GM19397 (cell line): ENCODE measurements around the gene CACNG5.

Source experiments
- ATAC-seq: cut with Tn5 transposase; IDR thresholded peaks from one replicate; pipeline ENCODE4 v1.9.1; 2021; ENCODE audit warnings: mild to moderate bottlenecking, moderate library complexity; ENCODE audit not compliant: unreplicated experiment

Gene CACNG5

DNA sequence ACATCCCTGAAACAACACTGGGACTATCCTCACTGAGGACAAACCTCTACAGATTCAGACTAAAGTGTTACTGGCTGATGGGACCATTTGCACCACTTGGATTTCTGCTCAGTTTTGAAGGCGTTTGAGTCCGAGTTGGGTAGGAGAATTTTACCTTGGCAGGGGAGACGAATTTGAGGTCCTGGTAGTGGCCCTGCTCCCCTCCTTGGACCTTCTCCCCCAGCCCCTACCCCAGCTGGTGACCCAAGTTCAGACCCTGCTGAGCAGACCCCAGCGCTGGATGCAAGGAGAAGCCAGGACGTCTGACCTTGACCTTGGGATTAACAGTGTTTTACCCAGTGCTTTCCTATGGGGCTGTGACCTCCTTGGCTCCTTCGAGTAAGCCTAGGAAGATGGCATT lies 13.6 kb downstream of the CACNG5 start:
- no peak for ATAC-seq

DNA sequence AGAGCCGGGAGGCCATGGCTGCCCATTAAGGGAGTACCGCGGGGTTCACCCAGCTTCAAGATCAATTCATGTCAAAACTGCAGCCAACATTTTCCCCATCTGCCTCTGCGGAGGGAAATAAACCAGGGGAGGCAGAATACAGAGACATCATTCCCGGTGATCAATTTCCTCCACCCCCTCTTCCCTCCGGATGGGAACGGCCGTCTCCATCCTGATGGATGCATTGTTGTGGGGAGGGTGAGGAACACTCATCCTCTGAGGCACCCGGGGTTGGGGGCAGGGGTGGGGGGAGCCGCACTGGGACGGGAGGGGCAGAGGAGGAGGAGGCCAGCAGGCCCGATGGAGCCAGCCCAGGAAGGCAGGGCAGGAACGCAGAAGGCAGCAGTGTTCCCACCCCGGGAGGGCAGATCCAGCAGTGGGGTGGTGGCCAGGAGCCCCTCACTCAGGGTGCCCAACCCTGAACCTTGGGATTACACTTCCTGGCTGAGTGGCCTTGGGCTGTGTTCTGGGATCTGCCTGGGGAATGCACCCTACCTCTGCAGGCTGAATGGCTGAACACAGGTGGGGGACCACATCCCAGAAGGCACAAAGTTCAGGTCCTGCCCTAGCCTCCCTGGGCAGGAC lies 14.2 kb downstream of the CACNG5 start:
- no peak for ATAC-seq

DNA sequence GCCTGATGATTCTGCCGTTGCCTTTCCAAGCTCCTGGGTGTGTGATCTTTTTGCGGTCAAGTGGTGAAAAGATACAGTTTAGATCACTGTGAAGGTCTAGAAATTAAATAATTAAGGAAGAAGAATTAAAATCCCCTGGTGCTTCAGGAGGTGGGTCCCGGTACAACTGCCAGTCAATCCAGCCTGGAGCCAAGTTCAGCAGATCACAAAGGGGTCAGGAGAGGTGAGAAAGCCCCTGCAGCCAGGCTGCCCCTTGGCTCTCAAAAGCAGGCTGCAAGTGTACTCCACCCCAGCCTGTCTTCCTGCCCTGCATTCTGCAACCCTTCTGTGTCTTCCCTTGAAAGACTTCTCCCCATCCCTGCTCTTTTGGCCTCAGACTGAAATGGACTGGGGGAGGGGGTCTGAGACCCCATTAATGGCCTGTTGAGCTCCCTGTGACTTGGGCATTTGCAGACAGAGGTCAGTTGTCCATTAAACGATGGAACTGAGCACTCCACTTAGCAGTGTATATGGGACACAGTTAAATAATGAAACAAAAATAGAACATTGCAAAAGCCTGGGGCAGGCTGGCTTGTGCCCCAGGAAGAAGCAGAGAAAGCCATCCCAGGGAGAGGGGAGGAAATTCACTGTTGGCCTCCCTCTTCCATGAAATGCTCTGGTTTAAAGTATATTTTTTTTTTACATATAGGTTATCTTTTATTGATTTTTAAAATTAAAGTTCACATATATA lies 15.1 kb downstream of the CACNG5 start:
- no peak for ATAC-seq

DNA sequence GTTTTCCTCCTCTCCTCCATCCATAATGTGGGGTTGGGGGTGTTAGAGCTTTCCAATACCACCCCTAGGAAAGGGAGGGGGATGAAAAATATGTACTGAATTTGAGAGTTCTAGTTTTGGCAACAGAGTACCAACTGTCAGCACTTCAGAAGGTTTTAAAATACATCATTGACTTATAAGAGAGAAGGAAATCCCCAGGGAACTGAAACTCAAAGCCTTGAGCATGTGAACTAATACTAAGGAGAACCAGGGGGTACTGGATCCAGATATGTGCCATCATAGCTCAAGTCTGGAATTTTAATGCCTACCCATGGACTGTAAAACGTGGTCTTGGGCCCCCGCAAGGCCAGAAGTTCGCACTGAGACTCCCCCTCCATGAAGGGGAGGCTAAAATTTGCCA lies 15.8 kb downstream of the CACNG5 start:
- ATAC-seq = no peak

DNA sequence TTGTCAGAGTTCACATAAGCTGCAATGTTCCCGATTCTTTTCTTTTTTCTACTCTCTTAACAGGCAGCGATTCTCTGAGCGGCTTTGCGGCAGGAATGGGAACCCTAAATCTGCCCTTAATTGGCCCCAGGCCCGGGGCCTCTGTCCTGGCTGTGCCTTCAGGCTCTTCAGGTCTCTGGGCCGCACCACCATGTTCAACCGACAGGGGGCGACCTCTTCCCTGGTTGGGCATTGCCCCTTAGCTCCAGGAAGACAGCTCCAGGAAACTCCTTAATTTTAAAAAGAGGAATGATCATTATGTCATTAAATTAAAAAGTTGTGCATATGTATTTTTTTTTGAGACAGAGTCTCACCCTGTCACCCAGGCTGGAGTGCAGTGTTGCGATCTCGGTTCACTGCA lies 20.3 kb downstream of the CACNG5 start:
- no peak for ATAC-seq

DNA sequence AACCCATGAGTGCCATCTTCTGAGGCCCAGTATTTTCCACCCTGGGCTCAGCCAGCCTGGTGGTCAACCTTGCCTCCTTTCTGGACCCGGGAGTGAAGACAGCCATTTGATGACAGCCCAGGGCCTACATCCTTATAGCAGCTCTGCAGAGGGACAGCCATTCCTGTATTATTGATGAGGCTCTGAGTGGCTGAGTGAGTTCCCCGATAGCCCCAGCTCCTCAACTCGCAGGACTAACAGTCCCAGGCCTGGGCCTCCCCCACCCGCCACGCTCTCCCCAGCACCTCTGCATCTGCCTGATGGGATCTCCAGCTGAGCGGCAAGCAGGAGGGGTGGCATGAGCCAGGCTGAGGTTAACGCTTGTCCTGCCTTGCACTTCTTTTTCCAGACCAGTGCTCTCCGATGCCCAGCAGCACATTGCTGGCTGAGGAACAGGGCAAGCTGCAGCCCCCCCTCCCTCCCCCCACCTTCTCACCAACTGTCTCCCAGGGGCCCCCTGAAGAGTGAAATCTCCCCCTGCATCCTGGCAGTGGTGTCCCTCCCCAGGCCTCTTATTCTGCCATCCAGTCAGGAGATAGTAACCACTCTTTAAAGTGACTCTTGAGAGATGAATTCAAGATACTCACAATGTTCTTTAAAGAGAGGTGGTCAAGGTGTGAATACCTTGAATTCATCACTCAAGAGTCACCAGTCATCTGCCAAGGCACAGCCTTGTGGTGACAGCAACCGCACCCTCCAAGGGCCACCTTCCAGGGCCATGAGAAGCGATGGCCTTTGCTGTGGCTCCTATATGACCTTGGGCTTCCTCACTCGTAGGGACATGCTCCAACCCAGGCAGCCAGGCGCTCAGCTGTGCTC lies 23.5 kb downstream of the CACNG5 start:
- ATAC-seq = no peak

DNA sequence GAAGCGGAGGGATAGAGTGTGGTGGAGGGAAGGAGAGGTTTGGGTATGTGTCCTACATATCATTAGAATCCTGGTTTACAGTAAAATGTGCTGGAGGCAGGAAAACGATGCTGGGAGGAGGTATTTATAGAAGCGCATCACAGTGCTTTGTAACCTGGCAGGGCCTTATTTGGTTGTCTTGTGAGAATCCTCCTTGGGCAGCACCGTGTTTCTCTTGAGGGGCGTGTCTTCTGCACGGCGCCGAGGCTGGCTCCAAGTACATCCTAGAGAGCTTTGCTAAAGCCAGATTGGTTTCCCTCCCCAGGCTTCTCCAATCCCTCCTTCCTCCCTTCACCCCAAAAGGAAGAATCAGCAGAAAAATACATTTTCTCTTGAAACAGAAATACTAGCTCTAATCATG lies 24.4 kb downstream of the CACNG5 start:
- ATAC-seq = no peak

DNA sequence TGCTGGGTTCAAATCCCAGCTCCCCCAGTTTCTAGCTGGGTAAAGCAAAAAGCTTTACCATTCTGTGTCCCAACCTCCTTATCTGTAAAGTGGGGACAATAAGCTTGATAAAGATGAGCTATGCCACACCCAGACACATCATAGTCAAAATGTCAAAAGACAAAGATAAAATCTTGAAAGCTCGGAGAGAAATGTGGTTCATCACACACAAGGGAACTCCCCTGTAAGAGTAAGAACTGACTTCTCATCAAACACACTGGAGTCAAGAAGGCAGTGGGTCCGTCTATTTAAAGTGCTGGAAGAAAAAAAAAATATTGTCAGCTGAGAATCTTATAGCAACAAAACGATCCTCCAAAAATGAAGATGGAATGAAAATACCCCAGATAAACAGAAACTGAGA lies 25.3 kb downstream of the CACNG5 start:
- ATAC-seq = no peak

DNA sequence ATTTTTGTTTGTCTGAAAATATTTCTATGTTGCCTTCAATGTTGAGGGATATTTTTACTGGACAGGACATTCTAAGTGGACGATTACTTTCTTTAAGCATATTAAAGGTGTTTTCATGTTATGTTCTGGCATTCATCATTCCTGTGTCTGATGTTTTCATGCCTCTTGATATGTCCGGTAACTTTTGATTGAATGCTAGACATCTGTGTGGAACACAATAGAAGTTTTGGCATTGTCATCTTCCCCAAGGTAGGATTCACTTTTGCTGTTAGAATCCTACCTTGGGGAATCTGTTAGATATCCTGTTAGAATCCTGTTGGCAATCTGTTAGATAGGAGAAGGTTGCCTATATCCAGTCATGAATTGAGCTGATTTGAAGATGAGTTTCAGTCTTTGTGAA lies 28.9 kb downstream of the CACNG5 start:
- no peak for ATAC-seq

DNA sequence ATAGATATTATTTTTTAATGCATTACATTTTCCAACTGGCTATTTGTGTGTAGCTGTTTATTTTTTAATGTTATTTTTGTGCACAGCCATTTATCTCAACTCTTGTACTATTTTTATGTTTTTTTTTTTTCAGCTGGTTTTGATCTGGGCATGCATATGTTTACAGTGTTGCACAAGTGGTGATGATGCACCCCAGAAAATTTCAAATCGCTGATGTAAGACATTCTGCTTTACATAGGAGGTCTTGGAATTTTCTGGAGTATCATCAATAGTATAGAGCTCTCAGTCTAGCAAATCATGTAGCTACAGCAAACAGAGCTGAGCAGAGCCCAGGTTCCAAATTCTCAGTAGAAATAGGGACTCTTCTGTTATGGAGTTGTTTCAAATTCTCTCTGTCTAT lies 30.2 kb downstream of the CACNG5 start:
- no peak for ATAC-seq

DNA sequence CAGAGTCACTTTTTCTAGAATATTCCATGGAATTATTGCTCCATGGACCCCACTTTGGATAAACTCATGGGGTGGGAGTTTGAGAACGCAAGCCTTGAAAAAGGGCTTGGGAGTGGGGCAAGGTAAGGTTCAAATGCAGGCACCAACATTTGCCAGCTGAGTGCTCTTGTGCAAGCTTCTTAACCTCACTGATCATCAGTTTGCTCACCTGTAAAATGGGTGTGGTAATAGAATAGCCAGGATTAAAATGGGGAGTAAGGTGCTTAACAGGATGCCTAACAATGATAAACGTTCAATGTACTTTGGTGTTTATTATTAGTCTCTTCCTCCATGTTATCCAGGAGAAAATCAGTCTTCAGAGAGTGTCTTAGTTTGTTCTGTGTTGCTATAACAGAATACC lies 39.0 kb downstream of the CACNG5 start:
- no peak for ATAC-seq

DNA sequence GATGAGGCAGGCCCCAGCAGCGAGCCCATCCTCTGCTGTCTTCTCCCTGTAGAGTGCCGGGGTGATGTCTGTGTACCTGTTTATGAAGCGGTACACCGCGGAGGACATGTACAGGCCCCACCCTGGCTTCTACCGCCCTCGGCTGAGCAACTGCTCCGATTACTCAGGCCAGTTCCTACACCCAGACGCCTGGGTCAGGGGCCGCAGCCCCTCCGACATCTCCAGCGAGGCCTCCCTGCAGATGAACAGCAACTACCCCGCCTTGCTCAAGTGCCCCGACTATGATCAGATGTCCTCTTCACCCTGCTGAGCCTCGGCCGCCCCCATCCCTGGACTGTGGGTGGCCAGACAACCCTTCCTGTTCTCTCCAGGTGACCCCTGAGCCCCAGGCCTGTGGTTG lies 50.0 kb downstream of the CACNG5 start:
- no peak for ATAC-seq

DNA sequence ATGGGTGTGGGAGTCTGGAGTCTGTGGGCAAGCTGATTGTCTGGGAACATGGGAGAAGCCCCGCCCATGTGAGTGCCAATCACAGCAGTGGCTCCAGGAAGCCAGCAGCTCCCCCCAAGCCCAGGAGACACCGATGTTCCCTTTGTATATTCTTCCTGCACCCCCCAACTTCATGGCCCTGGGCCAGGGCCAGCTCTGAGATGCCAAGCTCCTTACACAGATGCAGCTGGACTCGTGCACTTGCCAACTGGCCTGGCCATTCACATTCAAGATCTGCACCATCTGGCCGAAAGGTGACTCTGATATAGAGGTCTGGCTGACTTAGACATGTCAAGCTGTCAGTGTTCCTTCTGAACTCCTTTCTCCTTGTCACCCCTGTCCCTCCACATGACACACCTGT lies 50.5 kb downstream of the CACNG5 start:
- ATAC-seq = no peak

DNA sequence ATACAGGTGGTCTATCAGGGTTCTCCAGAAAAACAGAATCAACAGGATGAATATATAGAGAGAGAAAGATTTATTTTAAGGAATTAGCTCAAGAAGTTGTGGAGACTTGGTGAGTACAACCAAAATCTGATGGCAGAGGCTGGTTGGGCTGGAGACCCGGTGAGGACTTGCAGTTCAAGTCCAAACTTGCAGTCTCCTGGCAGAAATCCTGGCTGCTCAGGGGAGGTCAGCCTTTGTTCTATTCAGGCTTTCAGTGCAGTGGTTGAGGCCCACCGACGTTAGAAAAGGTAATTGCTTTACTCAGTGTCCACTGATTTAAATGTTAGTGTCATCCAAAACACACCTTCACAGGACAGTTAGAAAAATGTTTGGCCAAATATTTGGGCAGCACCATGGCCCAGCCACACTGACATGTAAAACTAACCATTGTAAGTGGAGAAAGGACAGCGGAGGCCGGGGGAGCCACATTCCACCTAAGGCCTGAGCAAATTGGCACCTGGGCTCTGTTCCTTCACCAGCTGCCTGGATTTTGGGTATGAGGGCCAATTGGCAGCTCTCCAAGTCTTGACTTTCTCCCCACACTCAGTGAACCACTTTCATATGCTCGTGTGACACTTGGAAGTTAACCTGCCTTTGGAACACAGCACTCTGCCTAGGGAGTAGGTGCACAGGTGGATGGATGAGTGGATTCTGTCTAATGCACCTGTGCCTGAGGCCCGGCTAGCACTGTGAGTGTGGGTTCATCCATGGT lies 54.7 kb downstream of the CACNG5 start:
- no peak for ATAC-seq

DNA sequence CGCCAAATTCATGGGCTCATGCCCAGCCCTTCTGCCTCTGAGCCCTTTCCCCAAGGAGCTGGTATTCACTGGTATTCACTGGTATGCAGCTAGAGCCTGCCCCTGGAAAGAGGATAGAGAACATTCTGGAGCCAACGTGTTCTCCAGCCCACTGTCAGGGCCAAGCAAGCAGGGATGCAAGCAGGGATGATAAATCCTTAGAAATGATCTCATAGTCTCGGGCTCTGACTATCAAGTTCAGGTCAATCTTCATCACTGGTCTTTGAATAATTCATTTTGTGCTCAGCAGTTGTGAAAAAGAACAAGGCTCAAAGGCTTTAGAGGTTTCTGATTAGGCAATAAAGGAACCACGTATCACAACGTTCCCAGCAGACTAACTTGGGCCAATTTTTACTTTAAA lies 57.3 kb downstream of the CACNG5 start:
- ATAC-seq = no peak

DNA sequence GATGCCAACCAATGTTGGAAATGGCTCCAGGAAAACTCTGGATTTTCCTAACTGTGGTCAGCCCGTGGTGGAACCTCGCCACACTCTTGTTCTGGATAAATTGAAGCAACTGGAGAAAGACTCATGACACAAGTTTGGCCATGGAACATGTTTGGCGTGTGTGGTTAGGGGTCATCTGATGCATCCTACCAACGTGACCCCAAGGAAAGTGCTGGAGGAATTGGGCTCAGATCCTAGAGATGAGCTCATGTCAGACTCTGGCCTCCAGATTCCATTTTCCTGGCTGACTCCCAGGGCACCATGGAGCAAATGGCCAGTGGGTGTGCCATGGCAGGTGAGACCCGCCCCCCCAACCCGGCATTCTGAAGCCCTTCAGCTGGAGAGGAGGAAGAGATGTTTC lies 58.5 kb downstream of the CACNG5 start:
- ATAC-seq = no peak

DNA sequence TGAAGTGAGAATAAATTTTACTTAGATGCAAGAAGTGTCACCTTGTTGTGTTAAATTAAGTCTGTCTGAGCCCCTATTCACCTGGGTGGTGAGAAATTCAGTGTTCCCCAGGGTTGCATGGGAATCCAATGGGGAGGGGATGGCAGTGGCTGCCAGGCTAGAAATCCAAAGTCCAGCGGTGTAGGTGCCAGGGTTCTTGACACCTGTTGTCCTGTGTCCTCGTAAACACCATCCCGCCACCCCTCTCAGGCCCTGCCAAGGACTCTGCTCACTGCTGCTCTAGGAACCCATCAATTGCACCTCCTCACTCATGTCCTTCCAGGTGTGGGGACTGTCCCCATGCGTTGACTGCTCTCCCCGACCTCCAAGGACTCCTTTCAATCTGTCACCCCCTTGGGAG lies 58.9 kb downstream of the CACNG5 start:
- ATAC-seq = no peak

DNA sequence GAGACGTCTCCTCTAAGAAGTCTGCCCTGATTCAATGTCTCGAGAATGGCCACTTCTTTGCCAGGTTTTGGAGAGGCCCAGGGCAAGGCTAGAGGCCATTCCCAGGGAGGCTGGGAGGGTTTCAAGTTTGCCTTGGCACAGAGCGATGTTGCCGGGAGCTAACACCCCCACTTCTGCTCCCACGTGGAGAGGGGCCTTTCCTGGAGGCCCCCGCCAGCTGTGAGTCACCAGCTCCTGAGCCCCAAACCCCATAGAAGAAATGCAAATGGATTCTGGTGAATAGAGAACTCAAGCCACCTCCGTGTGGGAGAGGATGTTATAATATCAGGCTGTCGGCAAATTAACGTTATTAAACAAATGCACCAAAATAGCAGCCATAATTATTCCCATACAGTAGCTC lies 62.2 kb downstream of the CACNG5 start:
- no peak for ATAC-seq

DNA sequence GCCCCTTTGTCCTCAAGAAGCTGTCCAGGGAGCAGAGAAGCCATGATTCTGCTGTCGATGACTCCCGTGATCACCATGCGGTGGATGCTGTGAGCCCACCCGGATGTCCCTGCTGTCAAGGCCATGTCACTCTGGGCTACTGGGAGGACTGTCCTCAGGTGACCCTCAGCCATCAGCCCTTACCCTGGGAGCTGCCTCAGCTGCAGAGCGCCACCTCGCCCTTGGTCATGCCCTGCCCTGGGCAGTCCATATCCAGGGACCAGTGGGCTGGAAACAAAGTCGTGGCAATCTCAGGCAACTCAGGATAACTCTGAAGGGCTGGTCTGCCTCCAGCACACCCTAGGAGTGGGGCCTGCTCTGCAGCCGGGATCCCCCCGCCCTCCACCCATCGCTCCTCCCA lies 63.6 kb downstream of the CACNG5 start:
- ATAC-seq = no peak

DNA sequence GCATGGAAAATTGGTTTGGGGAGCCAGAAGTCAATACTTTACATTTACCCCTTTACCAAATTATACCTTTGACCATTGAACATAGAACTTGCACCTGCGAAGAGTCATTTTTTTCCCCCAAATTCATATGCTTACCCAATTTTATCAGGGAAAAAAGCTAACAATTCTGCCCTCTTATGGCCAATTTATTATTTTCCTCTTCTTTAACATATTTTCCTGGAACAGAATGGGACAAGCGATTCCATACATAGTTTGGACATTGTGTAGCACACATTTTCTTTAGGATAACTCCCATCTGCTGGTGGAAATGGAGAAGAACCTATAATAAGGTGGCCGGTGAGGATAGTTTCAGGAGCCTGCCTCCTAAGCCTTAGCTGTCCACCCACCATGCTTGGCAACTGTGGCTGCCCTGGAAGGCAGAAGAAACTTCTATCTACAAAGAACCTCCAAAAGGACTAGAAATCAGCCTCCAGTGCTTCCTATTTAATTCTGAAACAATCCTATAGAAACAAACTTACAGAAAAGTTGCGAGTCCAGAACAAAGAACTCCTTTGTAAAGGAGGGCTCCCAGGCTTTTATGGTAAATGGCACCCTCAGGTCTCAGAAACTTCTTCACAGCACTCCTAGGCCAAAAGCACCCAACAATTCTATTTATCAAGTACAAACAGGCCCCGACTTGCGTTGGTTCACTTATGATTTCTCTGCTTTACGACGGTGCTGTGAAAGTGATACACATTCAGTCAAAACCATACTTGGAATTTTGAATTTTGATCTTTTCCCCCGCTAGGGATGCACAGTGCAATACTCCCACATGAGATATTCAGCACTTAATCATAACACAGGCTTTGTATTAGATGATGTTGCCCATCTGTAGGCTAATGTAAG lies 65.5 kb downstream of the CACNG5 start:
- no peak for ATAC-seq
